ENCODE measurements around the gene PRXL2C.
"Not testable (repeated sequence)": the region's sequence is repeated elsewhere in the genome, so short reads cannot be mapped to it uniquely, and the experiment has no call there.

DNA sequence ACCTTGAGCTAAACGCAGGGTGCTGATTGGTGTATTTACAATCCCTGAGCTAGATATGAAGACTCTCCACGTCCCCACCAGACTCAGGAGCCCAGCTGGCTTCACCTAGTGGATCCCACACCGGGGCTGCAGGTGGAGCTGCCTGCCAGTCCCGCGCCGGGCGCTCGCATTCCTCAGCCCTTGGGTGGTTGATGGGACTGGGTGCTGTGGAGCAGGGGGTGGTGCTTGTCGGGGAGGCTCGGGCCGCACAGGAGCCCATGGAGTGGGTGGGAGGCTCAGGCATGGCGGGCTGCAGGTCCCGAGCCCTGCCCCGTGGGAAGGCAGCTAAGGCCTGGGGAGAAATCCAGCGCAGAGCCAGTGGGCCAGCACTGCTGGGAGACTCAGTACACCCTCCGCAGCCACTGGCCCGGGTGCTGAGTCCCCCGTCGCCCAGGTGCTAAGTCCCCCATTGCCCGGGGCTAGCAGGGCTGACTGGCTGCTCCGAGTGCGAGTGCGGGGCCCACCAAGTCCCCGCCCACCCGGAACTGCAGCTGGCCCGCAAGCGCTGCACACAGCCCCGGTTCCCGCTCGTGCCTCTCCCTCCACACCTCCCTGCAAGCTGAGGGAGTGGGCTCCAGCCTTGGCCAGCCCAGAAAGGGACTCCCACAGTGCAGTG, 45.7 kb upstream of the PRXL2C start:
- not testable (repeated sequence) for TF ChIP-seq EZH2 (IDR thresholded peaks at IDR 0.05; ENCODE audit: insufficient read depth, poor library complexity, severe bottlenecking); EZH2phosphoT487 (IDR thresholded peaks at IDR 0.05; ENCODE audit: insufficient read depth, low read depth)

Measured in GM23248 (cell line).